Globus pallidus (tissue), 1 donor: Measurements from ENCODE around the gene EFNB3.

Experiments
- DNase-seq: peaks from one replicate; pipeline ENCODE4 v3.0.0-alpha.2; 2015; ENCODE audit warnings: low spot score

The EFNB3 gene

GRCh38 chr17:7717756-7718350 lies 12.9 kb downstream of the EFNB3 start:
- DNase-seq = no peak

GRCh38 chr17:7719661-7720060 lies 14.7 kb downstream of the EFNB3 start:
- no peak for DNase-seq

GRCh38 chr17:7720125-7720524 lies 15.1 kb downstream of the EFNB3 start:
- no peak for DNase-seq

- no peak for DNase-seq
Measured at GRCh38 chr17:7721612-7722011, 16.6 kb downstream of the EFNB3 start.

- DNase-seq = no peak
Measured at GRCh38 chr17:7727886-7728285, 22.9 kb downstream of the EFNB3 start.

- no peak for DNase-seq
Measured at GRCh38 chr17:7729816-7730215, 24.8 kb downstream of the EFNB3 start.

DNA sequence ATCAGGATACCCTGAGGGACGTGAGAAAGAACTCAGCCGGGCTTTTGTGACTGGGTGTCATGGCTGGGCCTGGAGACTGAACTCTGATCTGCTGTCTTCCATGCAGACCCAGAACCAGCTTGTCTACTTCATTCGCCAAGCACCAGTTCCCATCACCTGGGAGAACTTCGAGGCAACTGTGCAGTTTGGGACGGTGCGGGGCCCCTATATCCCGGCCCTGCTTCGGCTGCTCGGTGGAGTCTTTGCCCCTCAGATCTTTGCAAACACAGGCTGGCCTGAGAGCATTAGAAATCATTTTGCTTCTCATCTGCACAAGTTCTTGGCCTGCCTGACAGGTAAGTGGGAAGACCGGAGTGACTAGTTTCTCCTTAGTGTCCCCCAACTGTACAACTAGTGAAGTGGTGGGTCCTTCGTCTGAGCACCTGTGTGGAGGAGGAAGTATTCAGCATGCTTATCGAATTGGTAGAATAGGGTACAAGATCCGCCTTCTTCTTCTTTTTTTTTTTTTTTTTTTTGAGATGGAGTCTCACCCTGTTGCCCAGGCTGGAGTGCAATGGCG lies 28.1 kb downstream of the EFNB3 start:
- DNase-seq = no peak

DNA sequence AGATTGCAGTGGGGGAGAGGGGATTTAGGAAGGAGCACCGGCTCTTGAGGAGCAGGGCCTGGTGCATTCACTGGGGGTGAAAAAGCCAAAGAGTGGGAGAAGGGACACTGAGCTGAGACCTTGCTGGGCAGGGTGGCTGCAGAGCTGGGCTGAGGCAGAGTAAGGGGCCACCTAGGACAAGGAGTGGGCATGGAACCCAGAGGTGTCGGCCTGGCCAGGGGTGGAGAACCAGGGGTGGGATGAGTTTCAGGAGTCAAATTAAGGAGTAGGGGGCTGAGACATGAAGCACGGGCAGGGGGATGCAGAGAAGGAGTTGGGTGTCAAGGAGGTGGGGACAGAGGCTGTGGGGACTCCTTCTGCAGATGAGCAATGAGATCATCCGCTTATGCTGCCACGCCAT lies 32.6 kb downstream of the EFNB3 start:
- no peak for DNase-seq

GRCh38 chr17:7739746-7740145 lies 34.7 kb downstream of the EFNB3 start:
- no peak for DNase-seq

DNA sequence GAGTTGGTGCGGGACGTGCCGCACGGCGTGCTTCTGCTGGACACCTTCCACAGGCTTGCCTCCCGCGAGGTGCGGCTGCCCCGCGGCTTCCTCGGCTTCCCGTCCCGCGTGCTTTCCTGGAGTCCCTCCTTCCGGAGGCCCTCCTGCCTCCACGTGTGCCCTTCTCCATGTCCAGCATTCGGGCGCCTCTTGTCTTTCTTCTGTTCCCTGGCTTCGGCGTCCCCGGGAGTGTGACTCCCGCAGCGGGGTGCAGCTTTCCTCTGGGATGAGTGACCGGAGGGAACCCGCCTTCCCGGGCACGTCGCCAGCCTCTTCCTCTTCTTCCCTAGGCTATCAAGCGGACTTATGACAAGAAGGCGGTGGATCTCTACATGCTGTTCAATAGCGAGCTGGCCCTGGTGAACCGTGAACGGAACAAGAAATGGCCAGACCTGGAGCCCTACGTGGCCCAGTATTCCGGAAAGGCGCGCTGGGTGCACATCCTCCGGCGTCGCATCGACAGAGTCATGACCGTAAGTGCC lies 35.5 kb downstream of the EFNB3 start:
- no peak for DNase-seq

- DNase-seq = no peak
Measured at GRCh38 chr17:7742729-7743128, 37.7 kb downstream of the EFNB3 start.

GRCh38 chr17:7744416-7744815 lies 39.4 kb downstream of the EFNB3 start:
- DNase-seq = no peak

DNA sequence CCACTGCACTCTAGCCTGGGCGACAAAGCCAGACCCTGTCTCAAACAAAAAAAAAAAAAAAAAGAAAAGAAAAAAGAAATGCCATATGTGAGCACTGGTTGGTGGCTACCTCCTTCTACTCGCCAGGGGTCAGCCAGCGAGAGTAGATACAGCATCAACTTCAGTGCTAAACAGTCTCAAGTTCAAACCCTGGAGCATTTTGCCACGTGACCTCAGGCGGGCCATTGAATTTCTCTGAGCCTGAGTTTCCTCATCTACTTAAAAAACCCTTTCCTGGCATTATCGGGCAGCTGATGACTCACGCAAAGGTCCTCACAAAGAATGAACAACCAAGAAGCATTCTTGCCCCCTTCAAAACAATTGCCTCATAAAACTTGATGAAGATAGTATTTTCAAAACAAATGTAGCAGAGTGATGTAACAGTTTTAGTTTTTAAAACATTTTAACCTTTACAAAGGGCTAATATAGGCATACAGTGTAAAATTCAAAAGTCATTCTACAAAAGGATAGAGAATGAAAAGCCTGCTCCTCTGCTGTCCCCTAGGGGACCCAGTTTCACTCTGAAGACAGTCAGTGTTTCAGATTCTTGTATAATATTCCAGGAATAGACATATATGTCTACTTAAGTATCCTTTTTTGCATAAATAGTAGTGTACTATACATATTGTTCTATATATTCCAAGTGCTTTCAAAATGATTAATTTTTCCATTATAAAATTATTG lies 40.9 kb downstream of the EFNB3 start:
- DNase-seq = no peak

DNA sequence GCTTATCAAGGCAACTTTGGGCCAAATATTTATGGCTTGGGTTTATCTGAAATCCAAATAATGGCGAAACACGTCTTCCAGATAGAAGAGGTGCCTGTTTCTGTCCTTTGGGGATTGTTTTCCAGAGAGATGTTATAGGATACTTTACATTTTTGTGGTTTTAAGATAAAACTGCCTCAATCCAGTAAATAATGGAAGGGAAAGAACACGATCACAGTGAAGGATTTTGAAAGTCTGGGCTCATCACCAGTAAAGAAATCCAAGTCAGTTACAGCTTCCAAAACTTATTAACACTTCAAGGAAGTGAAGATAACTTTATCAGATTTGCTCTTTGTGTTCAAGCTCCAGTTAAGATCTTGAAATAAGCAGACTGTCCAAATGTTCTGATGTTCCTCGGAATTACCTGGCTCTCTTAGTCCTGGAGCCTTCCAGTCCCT lies 42.7 kb downstream of the EFNB3 start:
- DNase-seq = no peak

DNA sequence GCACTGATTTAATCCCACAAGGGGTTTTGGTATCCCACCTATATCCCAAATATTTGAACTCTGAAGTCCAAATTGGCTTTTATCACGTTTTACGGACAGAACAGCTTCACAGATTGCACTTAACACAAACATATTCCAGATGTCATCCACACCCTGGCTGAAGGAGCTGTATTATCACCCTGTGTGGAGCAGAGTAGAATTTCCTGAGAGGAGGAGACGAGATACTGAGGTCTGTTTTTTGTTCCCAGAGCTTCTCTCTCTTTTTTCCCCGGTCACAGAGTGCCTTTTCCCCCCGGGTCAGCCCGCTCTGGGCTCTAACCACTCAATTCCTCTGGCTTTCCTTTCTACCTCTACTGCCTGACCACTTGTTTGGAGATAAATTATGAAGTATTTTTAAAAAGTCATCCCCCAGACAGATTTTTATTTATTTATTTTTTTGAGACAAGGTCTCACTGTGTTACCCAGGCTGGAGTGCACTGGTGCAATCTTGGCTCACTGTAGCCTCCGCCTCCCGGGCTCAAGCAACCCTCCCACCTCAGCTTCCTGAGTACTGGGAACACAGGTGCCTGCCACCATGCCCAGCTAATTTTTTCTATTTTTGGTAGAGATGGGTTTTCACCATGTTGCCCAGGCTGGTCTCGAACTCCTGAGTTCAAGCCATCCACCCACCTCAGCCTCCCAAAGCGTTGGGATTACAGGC lies 43.2 kb downstream of the EFNB3 start:
- no peak for DNase-seq

DNA sequence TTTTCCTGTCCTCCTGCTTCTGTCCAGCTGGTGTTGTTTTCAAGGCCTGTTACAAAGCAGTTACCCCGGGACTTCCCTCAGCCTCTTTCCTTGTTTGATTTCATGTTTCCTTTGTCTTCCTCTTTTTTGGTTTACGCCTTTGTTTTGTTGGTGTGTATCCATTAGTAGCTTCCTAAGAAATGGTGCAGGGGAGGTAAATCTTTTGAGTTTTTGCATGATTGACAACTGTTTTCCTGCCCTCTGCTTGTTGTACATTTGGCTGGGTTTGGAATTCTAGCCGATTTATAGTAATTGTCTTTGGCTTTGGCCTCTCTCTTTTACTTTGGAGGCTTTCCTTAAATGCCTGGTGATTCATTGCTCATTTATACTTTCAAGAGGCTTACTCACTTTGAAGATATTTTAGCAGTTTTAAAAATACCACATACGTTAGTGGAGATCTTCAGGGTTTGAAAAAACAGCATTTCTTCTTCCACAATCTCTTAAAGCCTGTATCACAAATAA lies 45.4 kb downstream of the EFNB3 start:
- no peak for DNase-seq

- no peak for DNase-seq
Measured at GRCh38 chr17:7754656-7755055, 49.7 kb downstream of the EFNB3 start.

DNA sequence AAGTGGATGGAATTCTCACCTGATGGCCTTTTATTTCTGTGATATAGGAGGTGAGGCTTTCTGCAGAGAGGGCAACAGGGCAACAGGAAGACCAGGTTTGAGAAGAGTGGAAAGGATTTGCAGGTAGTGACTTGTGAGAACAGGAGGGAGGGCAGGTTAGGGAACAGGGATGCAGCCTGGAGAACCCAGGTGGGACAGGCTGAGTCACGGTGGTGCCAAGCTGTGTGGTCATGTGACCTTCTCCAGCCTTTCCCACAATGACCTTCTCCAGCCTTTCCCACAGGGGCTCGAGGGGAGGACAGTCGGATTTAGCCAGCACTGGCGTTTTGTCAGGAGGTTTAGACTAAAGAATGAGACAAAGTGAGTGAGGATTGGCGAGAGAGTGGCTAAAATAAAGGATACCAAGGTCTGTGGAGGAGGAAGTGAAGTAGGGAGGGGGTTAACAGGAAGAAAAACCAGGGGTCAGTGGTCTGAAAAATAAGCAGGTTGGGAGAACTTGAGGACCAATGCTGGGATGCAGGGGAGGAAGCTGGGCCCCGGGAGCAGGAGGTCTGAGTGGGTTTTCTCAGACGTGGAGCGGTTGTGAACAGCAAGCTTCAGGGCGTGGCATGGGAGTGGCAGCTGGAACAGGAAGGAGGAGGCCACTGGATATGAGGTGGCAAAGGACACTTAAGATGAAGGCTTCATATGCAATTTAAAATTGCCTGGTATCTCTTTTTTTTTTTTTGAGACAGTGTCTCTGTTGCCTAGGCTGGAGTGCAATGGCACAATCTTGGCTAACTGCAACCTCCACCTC lies 50.3 kb downstream of the EFNB3 start:
- no peak for DNase-seq

DNA sequence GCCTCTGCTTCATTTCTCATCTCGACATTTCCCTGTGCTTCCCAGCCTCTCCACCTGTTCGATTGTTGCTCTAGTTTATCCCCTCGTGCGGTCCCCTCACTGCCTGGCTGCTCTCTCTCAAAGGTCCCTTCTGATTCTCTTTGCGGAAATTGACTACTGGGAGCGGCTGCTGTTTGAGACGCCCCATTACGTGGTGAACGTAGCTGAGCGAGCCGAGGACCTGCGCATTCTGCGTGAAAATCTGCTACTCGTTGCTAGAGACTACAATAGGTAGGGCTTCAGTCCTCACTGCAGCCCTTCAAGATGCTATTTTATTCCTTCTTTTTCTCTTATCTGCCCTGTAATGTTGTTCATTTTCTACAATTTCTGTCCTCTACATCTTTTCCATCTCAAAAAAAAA lies 52.0 kb downstream of the EFNB3 start:
- DNase-seq = no peak
